Calu3 (cell line): ENCODE data around the gene ACE. TPM values are rescaled to one million over a fixed set of nuclear protein-coding genes. Genes with fewer than 3 reads are reported as not detected.

Source experiments
- BruUV-seq: library from RNA; stranded (reverse); fragments of 400-500 nt; replicated peaks from 2 replicates; lab custom pipeline; 2021; lab: Mats Ljungman, UMichigan
- CTCF ChIA-PET: fragments of 300-600 bp; sonication (Branson Sonifier 250); formaldehyde crosslinking; loops from one replicate; lab custom pipeline; 2022; ENCODE audit warnings: antibody characterized with exemption; lab: Charles Lee
- DNase-seq: peaks from one replicate; pipeline ENCODE4 v3.0.0; 2022
- H3K27ac Mint-ChIP-seq: one replicate; pipeline ENCODE4 v1.8.0; 2022; ENCODE audit warnings: mixed read lengths; ENCODE audit not compliant: unreplicated experiment
- H3K27me3 Mint-ChIP-seq: one replicate; pipeline ENCODE4 v1.8.0; 2022; ENCODE audit warnings: mixed read lengths; ENCODE audit not compliant: unreplicated experiment
- H3K36me3 Mint-ChIP-seq: one replicate; pipeline ENCODE4 v1.8.0; 2022; ENCODE audit warnings: mild to moderate bottlenecking, moderate library complexity, mixed read lengths; ENCODE audit not compliant: insufficient read depth, unreplicated experiment
- H3K4me1 Mint-ChIP-seq: one replicate; pipeline ENCODE4 v1.8.0; 2022; ENCODE audit warnings: mild to moderate bottlenecking, low read depth, mixed read lengths; ENCODE audit not compliant: unreplicated experiment
- H3K4me3 Mint-ChIP-seq: one replicate; pipeline ENCODE4 v1.8.0; 2022; ENCODE audit warnings: mild to moderate bottlenecking, low read depth, moderate library complexity, mixed read lengths; ENCODE audit not compliant: unreplicated experiment
- H3K9me3 Mint-ChIP-seq: one replicate; pipeline ENCODE4 v1.8.0; 2022; ENCODE audit warnings: low read depth, mixed read lengths; ENCODE audit not compliant: unreplicated experiment
- CTCF ChIP-seq: fragments of 200-600 bp; IDR thresholded peaks from one replicate; pipeline ENCODE4 v1.8.0; 2022; ENCODE audit warnings: antibody characterized with exemption; ENCODE audit not compliant: unreplicated experiment
- intact Hi-C: fragments of 100-400 bp; cut with micrococcal nuclease; formaldehyde crosslinking; loops from one replicate; pipeline ENCODE4 v1.10.0; 2022; ENCODE audit not compliant: unreplicated experiment
- total RNA-seq: library from RNA; stranded (reverse); gene quantifications from 2 replicates; pipeline ENCODE4 v1.2.3, GENCODE V29; 2022

The ACE gene
- total RNA-seq, 1 experiment from 2014 or later: 5.9 TPM

GRCh38 chr17:63477480-63478440 lies 899 bp downstream of the ACE start:
- Mint-ChIP-seq H3K9me3 (no peaks in the 10 kb centered on the region), H3K27ac (no peak overlapping the region), H3K27me3 (no peaks in the 10 kb centered on the region), H3K36me3 (peaks cover 15% of the 10 kb centered on the region), H3K4me1 (no peaks in the 10 kb centered on the region), H3K4me3 (peak overlapping the region; percentile 79)
- BruUV-seq: no TSS peak
- TF ChIP-seq CTCF: no peak
- CTCF ChIA-PET: interaction anchor here (0.5 to 4.8 kb wide), 4 partner anchors 13 to 53 kb away, joined by 3 to 50 read pairs (median 5); no protein-coding TSS in a partner anchor
- DNase-seq: peak; percentile 11
- intact Hi-C loops: no loop called here

- H3K27me3 Mint-ChIP-seq: no peaks in the 10 kb centered on the region
- CTCF ChIA-PET: interaction anchor here (0.5 to 4.8 kb wide), 9 partner anchors 14 to 926 kb away, joined by 3 to 50 read pairs (median 3); no protein-coding TSS in a partner anchor
- no peaks in the 10 kb centered on the region for H3K9me3 Mint-ChIP-seq
- H3K36me3 Mint-ChIP-seq: peaks cover 15% of the 10 kb centered on the region
- intact Hi-C loops: loop anchor here (1.0 kb wide), 1 partner anchor 54 kb away; no protein-coding TSS in a partner anchor
- no peaks in the 10 kb centered on the region for H3K4me1 Mint-ChIP-seq
- DNase-seq: peak; percentile 89
- BruUV-seq: no TSS peak
- no peak overlapping the region for H3K27ac Mint-ChIP-seq
- H3K4me3 Mint-ChIP-seq: no peak overlapping the region
- peak; percentile 38 for TF ChIP-seq CTCF
These were observed 2.1 kb downstream of the ACE start for GRCh38 chr17:63478814-63479494.

GRCh38 chr17:63479495-63480184 lies 2.8 kb downstream of the ACE start:
- Mint-ChIP-seq H3K27me3 (no peaks in the 10 kb centered on the region), H3K36me3 (peaks cover 15% of the 10 kb centered on the region), H3K4me3 (no peak overlapping the region), H3K27ac (no peak overlapping the region), H3K4me1 (no peaks in the 10 kb centered on the region), H3K9me3 (no peaks in the 10 kb centered on the region)
- intact Hi-C loops: loop anchor here (1.0 kb wide), 1 partner anchor 54 kb away; no protein-coding TSS in a partner anchor
- no peak for DNase-seq
- CTCF ChIA-PET: interaction anchor here (0.9 to 4.8 kb wide), 7 partner anchors 17 to 927 kb away, joined by 3 to 50 read pairs (median 3); no protein-coding TSS in a partner anchor
- no TSS peak for BruUV-seq
- no peak for TF ChIP-seq CTCF
